Ishikawa (cell line): ENCODE data around the gene USP49.

Experiments
- CEBPB ChIP-seq: IDR thresholded peaks from 2 replicates; pipeline ENCODE4 v1.6.1; 2012
- CREB1 ChIP-seq: IDR thresholded peaks from 2 replicates; pipeline ENCODE4 v1.6.1; 2012; ENCODE audit warnings: low read depth
- EGR1 ChIP-seq: IDR thresholded peaks from 2 replicates; pipeline ENCODE4 v1.6.1; 2012
- EP300 ChIP-seq: IDR thresholded peaks from 2 replicates; pipeline ENCODE4 v1.6.1; 2012; ENCODE audit warnings: borderline replicate concordance
- FOXM1 ChIP-seq: IDR thresholded peaks from 2 replicates; pipeline ENCODE4 v1.6.1; 2012; ENCODE audit warnings: low read depth, borderline replicate concordance
- NFIC ChIP-seq: IDR thresholded peaks from 2 replicates; pipeline ENCODE4 v1.6.1; 2012
- RAD21 ChIP-seq: IDR thresholded peaks from 2 replicates; pipeline ENCODE4 v1.6.1; 2012; ENCODE audit warnings: low read depth
- REST ChIP-seq: IDR thresholded peaks from 2 replicates; pipeline ENCODE4 v1.6.1; 2012; ENCODE audit warnings: low read depth, mild to moderate bottlenecking
- TAF1 ChIP-seq: IDR thresholded peaks from 2 replicates; pipeline ENCODE4 v1.6.1; 2012; ENCODE audit warnings: low read depth, mild to moderate bottlenecking
- TCF12 ChIP-seq: IDR thresholded peaks from 2 replicates; pipeline ENCODE4 v1.6.1; 2012; ENCODE audit warnings: low read depth
- TEAD4 ChIP-seq: IDR thresholded peaks from 2 replicates; pipeline ENCODE4 v1.6.1; 2012
- YY1 ChIP-seq: IDR thresholded peaks from 2 replicates; pipeline ENCODE4 v1.6.1; 2012; ENCODE audit warnings: low read depth
- ZBTB7A ChIP-seq: IDR thresholded peaks from 2 replicates; pipeline ENCODE4 v1.6.1; 2012; ENCODE audit warnings: low read depth
- TF ChIP-seq, protein P1 (sequence below): IDR thresholded peaks from 2 replicates; pipeline ENCODE4 v1.6.1; 2012
- TF ChIP-seq, protein P2 (sequence below): IDR thresholded peaks from 2 replicates; pipeline ENCODE4 v1.6.1; 2012

USP49 gene

DNA sequence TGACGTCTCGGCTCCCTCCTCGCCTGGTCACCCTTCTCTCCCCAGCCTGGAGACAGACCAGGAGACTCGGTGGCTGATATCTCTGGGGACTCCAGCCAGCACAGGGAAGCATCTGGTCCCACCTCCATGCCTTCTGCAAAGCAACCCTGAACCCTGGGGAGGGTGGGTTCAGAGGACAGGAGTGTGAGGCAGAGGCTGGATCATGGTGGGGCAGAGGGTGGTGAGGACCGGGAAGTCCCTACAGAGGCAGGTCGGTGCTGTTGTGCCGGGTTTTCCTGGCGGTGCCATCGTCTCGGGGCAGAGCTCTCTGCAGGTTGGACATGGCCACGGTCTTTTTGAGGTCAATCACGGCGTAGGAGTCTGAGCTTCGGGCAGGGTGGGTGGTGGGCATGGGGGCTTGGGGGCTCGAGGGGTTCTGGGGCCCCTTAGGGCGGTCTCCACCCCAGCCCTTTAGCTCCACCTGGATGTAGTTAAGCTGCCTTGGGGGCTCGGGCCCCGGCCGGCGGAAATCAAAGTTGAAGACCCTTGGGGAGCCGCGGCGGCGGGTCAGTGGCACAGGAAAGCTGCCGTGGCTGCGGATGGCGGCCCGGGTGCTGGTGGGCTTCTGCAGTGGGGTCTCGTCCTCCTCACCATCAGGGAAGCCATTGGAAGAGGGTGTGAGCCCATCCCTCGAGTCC, 124.7 kb downstream of the USP49 start:
- no peak for TF ChIP-seq TCF12
- no peak for TF ChIP-seq CEBPB
- TF ChIP-seq EGR1: no peak
- no peak for TF ChIP-seq TEAD4
- TF ChIP-seq RAD21: no peak
- TF ChIP-seq CREB1: no peak
- TF ChIP-seq NFIC: no peak
- no peak for TF ChIP-seq EP300
- no peak for TF ChIP-seq REST
- no peak for TF ChIP-seq TAF1
- no peak for TF ChIP-seq ZBTB7A
- TF ChIP-seq YY1: no peak
- TF ChIP-seq, protein P1, sequence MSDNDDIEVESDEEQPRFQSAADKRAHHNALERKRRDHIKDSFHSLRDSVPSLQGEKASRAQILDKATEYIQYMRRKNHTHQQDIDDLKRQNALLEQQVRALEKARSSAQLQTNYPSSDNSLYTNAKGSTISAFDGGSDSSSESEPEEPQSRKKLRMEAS: no peak
- TF ChIP-seq FOXM1: no peak
- TF ChIP-seq, protein P2, sequence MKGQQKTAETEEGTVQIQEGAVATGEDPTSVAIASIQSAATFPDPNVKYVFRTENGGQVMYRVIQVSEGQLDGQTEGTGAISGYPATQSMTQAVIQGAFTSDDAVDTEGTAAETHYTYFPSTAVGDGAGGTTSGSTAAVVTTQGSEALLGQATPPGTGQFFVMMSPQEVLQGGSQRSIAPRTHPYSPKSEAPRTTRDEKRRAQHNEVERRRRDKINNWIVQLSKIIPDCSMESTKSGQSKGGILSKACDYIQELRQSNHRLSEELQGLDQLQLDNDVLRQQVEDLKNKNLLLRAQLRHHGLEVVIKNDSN: no peak

DNA sequence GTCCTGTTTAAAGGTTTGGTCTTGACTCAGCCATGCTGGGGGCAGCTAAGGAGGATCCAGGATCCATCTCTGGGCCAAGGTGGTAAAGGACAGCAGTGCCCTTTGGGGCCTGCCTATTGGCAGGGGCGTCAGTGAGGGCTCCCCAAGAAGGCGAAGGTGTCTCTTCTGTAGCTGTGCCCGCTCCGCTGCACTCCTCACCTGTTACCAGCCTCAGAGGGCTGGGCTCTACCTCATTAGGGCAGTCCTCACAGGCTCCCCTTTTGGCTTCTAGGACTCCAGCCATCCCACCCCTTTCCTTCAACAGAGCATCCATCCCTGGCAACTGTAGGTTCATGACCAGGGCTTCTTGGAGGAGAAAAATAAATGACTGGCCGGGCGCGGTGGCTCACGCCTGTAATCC, 125.8 kb downstream of the USP49 start:
- TF ChIP-seq TEAD4 (no peak), NFIC (no peak), CEBPB (no peak), TCF12 (no peak), ZBTB7A (no peak), EGR1 (no peak), RAD21 (no peak), CREB1 (no peak), EP300 (no peak), TAF1 (no peak), REST (no peak), FOXM1 (no peak), YY1 (no peak)
- TF ChIP-seq, protein P1: no peak
- TF ChIP-seq, protein P2: no peak

GRCh38 chr6:41768545-41769308, 126.4 kb downstream of the USP49 start:
- TF ChIP-seq, protein P1: no peak
- TF ChIP-seq RAD21 (no peak), YY1 (no peak), TEAD4 (no peak), TAF1 (no peak), CREB1 (no peak), CEBPB (no peak), FOXM1 (no peak), REST (no peak), TCF12 (no peak), EP300 (no peak), NFIC (no peak), EGR1 (no peak), ZBTB7A (no peak)
- TF ChIP-seq, protein P2: no peak
